Measurements from ENCODE around the gene DSC2. TPM values are rescaled to one million over a fixed set of nuclear protein-coding genes. Genes with fewer than 3 reads are reported as not detected.

Gene DSC2
- polyA plus RNA-seq, 1 of the 3 experiments (the other 2 are of a cell fraction), result not detected

Other genes with a start within 250 kb of the DSC2 start
- gene DSC3, start 59.7 kb downstream of the DSC2 start, polyA plus RNA-seq (2012; rRNA removed), result not detected in 2 replicates
- not detected in 2 replicates for gene DSC1, start 60.4 kb upstream of the DSC2 start, polyA plus RNA-seq (2012; rRNA removed)
- gene DSG1, start 215.7 kb upstream of the DSC2 start, polyA plus RNA-seq (2012; rRNA removed), result 0.02 TPM in 1 of 2 replicates, not detected in the other

Measured in SK-N-SH (cell line).